ENCODE results near the gene RNF214.
A peak's percentile ranks its signal among the peaks of the same experiment; 100 is the strongest.

Gene RNF214

GRCh38 chr11:117231842-117232091 is 704 bp upstream of the RNF214 start, which contains the start of gene PCSK7:
Gene PCSK7 (minus strand): TSS chr11:117232073. CDS start chr11:117229844, 2,229 bp downstream.
- no peak for ATAC-seq
- no peak for TF ChIP-seq RARB (CRISPR knock-in tag; IDR thresholded peaks at IDR 0.05)
- TF ChIP-seq TSHZ2 (CRISPR knock-in tag; IDR thresholded peaks at IDR 0.05), result no peak
- TF ChIP-seq ZNF8 (CRISPR knock-in tag; IDR thresholded peaks at IDR 0.05), result no peak
- TF ChIP-seq SNAI2 (CRISPR knock-in tag; IDR thresholded peaks at IDR 0.05), result no peak
- TF ChIP-seq ZFP3 (CRISPR knock-in tag; IDR thresholded peaks at IDR 0.05), result no peak
- no peak for TF ChIP-seq CREB5 (CRISPR knock-in tag; IDR thresholded peaks at IDR 0.05; ENCODE audit: low read depth)
- TF ChIP-seq CSRNP3 (CRISPR knock-in tag; IDR thresholded peaks at IDR 0.05), result no peak
- no peak for TF ChIP-seq TCF4 (CRISPR knock-in tag; IDR thresholded peaks at IDR 0.05; ENCODE audit: borderline replicate concordance)
- no peak for TF ChIP-seq POU6F1 (CRISPR knock-in tag; IDR thresholded peaks at IDR 0.05; ENCODE audit: borderline replicate concordance, low read depth)
- TF ChIP-seq ZNF565 (CRISPR knock-in tag; conservative IDR thresholded peaks at IDR 0.05; ENCODE audit: low read depth), result no peak
- TF ChIP-seq PATZ1 (CRISPR knock-in tag; IDR thresholded peaks at IDR 0.05; ENCODE audit: borderline replicate concordance), result no peak
- TF ChIP-seq OSR1 (CRISPR knock-in tag; IDR thresholded peaks at IDR 0.05), result no peak
- TF ChIP-seq PPARA (CRISPR knock-in tag; IDR thresholded peaks at IDR 0.05; ENCODE audit: borderline replicate concordance), result no peak
- no peak for TF ChIP-seq ZC3H10 (CRISPR knock-in tag; IDR thresholded peaks at IDR 0.05)
- no peak for TF ChIP-seq ESRRG (CRISPR knock-in tag; IDR thresholded peaks at IDR 0.05)

GRCh38 chr11:117232911-117233409 is 489 bp downstream of the RNF214 start:
- ATAC-seq, result peak; percentile 47
- TF ChIP-seq TSHZ2 (CRISPR knock-in tag; IDR thresholded peaks at IDR 0.05), result no peak
- no peak for TF ChIP-seq CSDC2 (CRISPR knock-in tag; IDR thresholded peaks at IDR 0.05)
- no peak for TF ChIP-seq CSRNP3 (CRISPR knock-in tag; IDR thresholded peaks at IDR 0.05)
- TF ChIP-seq ZNF565 (CRISPR knock-in tag; conservative IDR thresholded peaks at IDR 0.05; ENCODE audit: low read depth), result no peak
- TF ChIP-seq ZNF70 (CRISPR knock-in tag; IDR thresholded peaks at IDR 0.05), result no peak
- no peak for TF ChIP-seq OSR1 (CRISPR knock-in tag; IDR thresholded peaks at IDR 0.05)
- no peak for TF ChIP-seq ESRRG (CRISPR knock-in tag; IDR thresholded peaks at IDR 0.05)
- no peak for TF ChIP-seq SNAI2 (CRISPR knock-in tag; IDR thresholded peaks at IDR 0.05)
- TF ChIP-seq ZC3H10 (CRISPR knock-in tag; IDR thresholded peaks at IDR 0.05), result no peak
- TF ChIP-seq CREB5 (CRISPR knock-in tag; IDR thresholded peaks at IDR 0.05; ENCODE audit: low read depth), result no peak
- TF ChIP-seq ISL1 (CRISPR knock-in tag; IDR thresholded peaks at IDR 0.05), result no peak
- no peak for TF ChIP-seq ZFP30 (CRISPR knock-in tag; IDR thresholded peaks at IDR 0.05)
- TF ChIP-seq PATZ1 (CRISPR knock-in tag; IDR thresholded peaks at IDR 0.05; ENCODE audit: borderline replicate concordance), result no peak
- no peak for TF ChIP-seq PPARA (CRISPR knock-in tag; IDR thresholded peaks at IDR 0.05; ENCODE audit: borderline replicate concordance)
- no peak for TF ChIP-seq RARB (CRISPR knock-in tag; IDR thresholded peaks at IDR 0.05)

Measured in SK-N-SH treated with all-trans-retinoic acid at 6 μM for 48 hours (cell line).